SK-N-MC (cell line): Measurements from ENCODE around the gene CDH12.

ENCODE experiments used
- EZH2 ChIP-seq: fragments of 200-600 bp; sonication (generic); IDR thresholded peaks from one replicate; pipeline ENCODE4 v1.6.1; 2017; ENCODE audit warnings: antibody characterized with exemption
- FOXP2 ChIP-seq: optimal IDR thresholded peaks from 2 replicates; pipeline ENCODE3; 2011; ENCODE audit warnings: mild to moderate bottlenecking, moderate library complexity; ENCODE audit not compliant: insufficient read depth; ENCODE audit errors: extremely low read length, control extremely low read depth
- POLR2AphosphoS5 ChIP-seq: IDR thresholded peaks from 2 replicates; pipeline ENCODE4 v1.6.1; 2012; ENCODE audit warnings: mild to moderate bottlenecking, low read depth, low read length, borderline replicate concordance

DNA sequence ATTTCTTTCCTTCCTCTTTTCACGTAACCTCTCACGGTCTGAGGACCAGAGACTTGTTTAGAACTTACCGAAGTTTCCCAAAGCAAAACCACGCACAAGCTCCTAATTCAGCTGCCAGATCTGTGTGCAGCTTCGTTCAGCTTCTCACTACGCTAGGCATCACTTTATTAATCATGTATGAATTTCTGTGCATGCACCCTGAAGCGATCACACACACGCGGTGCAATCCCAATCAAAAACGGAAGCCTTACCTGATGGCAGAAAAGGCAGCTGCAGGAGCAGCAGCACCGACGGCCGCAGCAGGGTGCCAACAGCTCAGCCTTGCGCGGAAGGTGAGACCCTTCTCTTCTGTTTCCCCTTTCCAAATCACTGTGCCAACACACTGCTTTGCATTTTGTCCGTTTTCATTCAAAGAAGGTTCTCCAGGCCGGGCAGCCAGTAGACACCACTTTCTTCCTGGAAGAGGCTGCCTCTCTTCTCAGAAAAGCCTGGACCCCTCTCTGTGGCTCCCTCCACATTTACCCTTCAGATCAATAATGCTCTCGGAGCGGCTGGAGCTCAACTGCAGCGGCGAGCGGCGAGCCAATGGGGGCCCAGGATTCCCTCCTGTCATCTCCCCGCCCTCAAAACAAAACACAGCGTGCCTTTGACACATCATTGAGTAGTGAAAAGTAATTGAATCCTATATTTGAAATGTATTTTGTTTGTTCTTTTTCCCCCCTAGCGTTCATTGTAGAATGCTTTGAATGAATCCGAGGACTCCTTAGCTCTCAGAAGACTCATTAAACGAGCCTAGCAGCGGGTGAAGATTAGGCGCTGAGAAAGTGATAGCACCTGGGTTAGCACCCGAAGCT, at the start of gene CDH12:
- no peak for TF ChIP-seq POLR2AphosphoS5
- no peak for TF ChIP-seq EZH2
- no peak for TF ChIP-seq FOXP2
